ENCODE data around the gene JAKMIP1. TPM values are rescaled to one million over a fixed set of nuclear protein-coding genes. Genes with fewer than 3 reads are reported as not detected.

Gene JAKMIP1
- total RNA-seq, 1 donor from 2014 or later, result not detected

- H3K36me3 ChIP-seq (ENCODE audit: control insufficient read depth, insufficient read depth, low read length), result no peaks in the 10 kb centered on the region
- peaks cover 38% of the 10 kb centered on the region for H3K27me3 ChIP-seq (ENCODE audit: control insufficient read depth, insufficient read depth, low read length)
- DNase-seq (ENCODE audit: low read depth), result no peak
- no peak for TF ChIP-seq CTCF (IDR thresholded peaks at IDR 0.05; ENCODE audit: insufficient read depth, low read length, poor library complexity, severe bottlenecking)
- no peak overlapping the region for H3K4me3 ChIP-seq (ENCODE audit: low read depth, low read length)
Observed at GRCh38 chr4:6197433-6198174, 2.7 kb downstream of the JAKMIP1 start.

GRCh38 chr4:6196871-6197270, 3.5 kb downstream of the JAKMIP1 start:
- Histone ChIP-seq H3K27me3 (ENCODE audit: control insufficient read depth, insufficient read depth, low read length) (peaks cover 38% of the 10 kb centered on the region), H3K36me3 (ENCODE audit: control insufficient read depth, insufficient read depth, low read length) (no peaks in the 10 kb centered on the region), H3K4me3 (ENCODE audit: low read depth, low read length) (no peak overlapping the region)
- DNase-seq (ENCODE audit: low read depth), result no peak
- TF ChIP-seq CTCF (IDR thresholded peaks at IDR 0.05; ENCODE audit: insufficient read depth, low read length, poor library complexity, severe bottlenecking), result no peak

- Histone ChIP-seq H3K36me3 (ENCODE audit: control insufficient read depth, insufficient read depth, low read length) (no peaks in the 10 kb centered on the region), H3K4me3 (ENCODE audit: low read depth, low read length) (no peak overlapping the region), H3K27me3 (ENCODE audit: control insufficient read depth, insufficient read depth, low read length) (peaks cover 35% of the 10 kb centered on the region)
- no peak for DNase-seq (ENCODE audit: low read depth)
- TF ChIP-seq CTCF (IDR thresholded peaks at IDR 0.05; ENCODE audit: insufficient read depth, low read length, poor library complexity, severe bottlenecking), result no peak
Observed at GRCh38 chr4:6196324-6196723, 4.0 kb downstream of the JAKMIP1 start.

- TF ChIP-seq CTCF (IDR thresholded peaks at IDR 0.05; ENCODE audit: insufficient read depth, low read length, poor library complexity, severe bottlenecking), result no peak
Observed at GRCh38 chr4:6195602-6196319, 4.6 kb downstream of the JAKMIP1 start.

GRCh38 chr4:6194458-6195195, 5.7 kb downstream of the JAKMIP1 start:
- no peak for DNase-seq (ENCODE audit: low read depth)
- peaks cover 25% of the 10 kb centered on the region for H3K27me3 ChIP-seq (ENCODE audit: control insufficient read depth, insufficient read depth, low read length)
- H3K36me3 ChIP-seq (ENCODE audit: control insufficient read depth, insufficient read depth, low read length), result no peaks in the 10 kb centered on the region
- no peak overlapping the region for H3K4me3 ChIP-seq (ENCODE audit: low read depth, low read length)
- no peak for TF ChIP-seq CTCF (IDR thresholded peaks at IDR 0.05; ENCODE audit: insufficient read depth, low read length, poor library complexity, severe bottlenecking)

More at GRCh38 chr4:6195602-6196319, 4.6 kb downstream of the JAKMIP1 start:
- H3K27me3 ChIP-seq (ENCODE audit: control insufficient read depth, insufficient read depth, low read length), result peaks cover 30% of the 10 kb centered on the region
- DNase-seq (ENCODE audit: low read depth), result no peak
- H3K4me3 ChIP-seq (ENCODE audit: low read depth, low read length), result no peak overlapping the region
- H3K36me3 ChIP-seq (ENCODE audit: control insufficient read depth, insufficient read depth, low read length), result no peaks in the 10 kb centered on the region

Data from kidney epithelial cell (primary cell).